GM23338 (cell line): ENCODE results near the gene IMP3. TPM values are rescaled to one million over a fixed set of nuclear protein-coding genes. Genes with fewer than 3 reads are reported as not detected.

Source experiments
- ATAC-seq: fragments of 200-7000 bp; cut with Tn5 transposase; 3 replicates; pipeline ENCODE4 v1.9.1; 2020
- DNase-seq: peaks from one replicate; pipeline ENCODE4 v3.0.0-alpha.2; 2015; ENCODE audit warnings: low spot score
- H2AFZ ChIP-seq: fragments of 200-600 bp; sonication (generic); 2 replicates; pipeline ENCODE4 v1.8.0; 2016; ENCODE audit warnings: antibody characterized with exemption, mild to moderate bottlenecking, moderate library complexity
- H3F3A ChIP-seq: fragments of 200-600 bp; sonication (generic); replicated peaks from 2 replicates; pipeline ENCODE4 v1.8.0; 2017; ENCODE audit warnings: antibody characterized with exemption, mixed run types, low read depth
- H3K27ac ChIP-seq: fragments of 200-600 bp; sonication (generic); 2 replicates; pipeline ENCODE4 v1.6.1; 2016; ENCODE audit warnings: low read depth
- H3K27me3 ChIP-seq: fragments of 200-600 bp; sonication (generic); 2 replicates; pipeline ENCODE4 v1.8.0; 2016; ENCODE audit warnings: mild to moderate bottlenecking, mixed run types, moderate library complexity; ENCODE audit not compliant: insufficient read depth
- H3K36me3 ChIP-seq: fragments of 200-600 bp; sonication (generic); 2 replicates; pipeline ENCODE4 v1.8.0; 2016; ENCODE audit warnings: mild to moderate bottlenecking; ENCODE audit not compliant: insufficient read depth
- H3K4me1 ChIP-seq: fragments of 200-600 bp; sonication (generic); 2 replicates; pipeline ENCODE4 v1.8.0; 2016; ENCODE audit warnings: mild to moderate bottlenecking, moderate library complexity; ENCODE audit not compliant: insufficient read depth
- H3K4me2 ChIP-seq: fragments of 200-600 bp; sonication (generic); 2 replicates; pipeline ENCODE4 v1.7.1; 2017; ENCODE audit warnings: mixed run types
- H3K4me3 ChIP-seq: fragments of 200-600 bp; sonication (generic); 2 replicates; pipeline ENCODE4 v1.6.1; 2016; ENCODE audit warnings: mixed run types
- H3K79me2 ChIP-seq: fragments of 200-600 bp; sonication (generic); replicated peaks from 2 replicates; pipeline ENCODE4 v1.8.0; 2017; ENCODE audit warnings: mild to moderate bottlenecking; ENCODE audit not compliant: insufficient read depth
- H3K9me2 ChIP-seq: fragments of 200-600 bp; sonication (generic); 2 replicates; pipeline ENCODE4 v1.8.0; 2017; ENCODE audit not compliant: insufficient read depth
- H4K20me1 ChIP-seq: fragments of 200-600 bp; sonication (generic); replicated peaks from 2 replicates; pipeline ENCODE4 v1.8.0; 2017; ENCODE audit warnings: mild to moderate bottlenecking; ENCODE audit not compliant: insufficient read depth
- H3K27ac Mint-ChIP-seq: 2 replicates; pipeline ENCODE4 v1.8.0; 2020; ENCODE audit warnings: inconsistent platforms, mild to moderate bottlenecking, moderate library complexity, mixed read lengths
- H3K27me3 Mint-ChIP-seq: 3 replicates; pipeline ENCODE4 v1.8.0; 2022; ENCODE audit warnings: low read depth, mild to moderate bottlenecking, moderate library complexity, mixed read lengths, inconsistent platforms; ENCODE audit not compliant: insufficient read depth, poor library complexity
- H3K36me3 Mint-ChIP-seq: 3 replicates; pipeline ENCODE4 v1.8.0; 2021; ENCODE audit warnings: low read depth, mild to moderate bottlenecking, inconsistent platforms, moderate library complexity, mixed read lengths
- H3K4me1 Mint-ChIP-seq: 3 replicates; pipeline ENCODE4 v1.8.0; 2020; ENCODE audit warnings: mild to moderate bottlenecking, inconsistent platforms, mixed read lengths
- H3K4me3 Mint-ChIP-seq: 3 replicates; pipeline ENCODE4 v1.8.0; 2021; ENCODE audit warnings: moderate library complexity, mild to moderate bottlenecking, inconsistent platforms, mixed read lengths
- H3K9me3 Mint-ChIP-seq: 3 replicates; pipeline ENCODE4 v1.8.0; 2020; ENCODE audit warnings: moderate library complexity, mild to moderate bottlenecking, inconsistent platforms, mixed read lengths
- CREB1 ChIP-seq: fragments of 250-450 bp; sonication (Bioruptor Pico); IDR thresholded peaks from 2 replicates; pipeline ENCODE4 v1.5.0; 2020; ENCODE audit warnings: low read depth, mild to moderate bottlenecking, moderate library complexity
- CTCF ChIP-seq, 2 experiments: fragments of 200-600 bp in 1 of 2; sonication (generic) in 1 of 2; conservative IDR thresholded peaks; 2 replicates each; pipeline versions ENCODE4 v1.5.1 to v1.6.1; 2016 to 2017; ENCODE audit warnings: antibody characterized with exemption in 2 of 2, low read depth in 2 of 2, mild to moderate bottlenecking in 2 of 2, moderate library complexity in 1 of 2
- EZH2 ChIP-seq: fragments of 200-600 bp; sonication (generic); IDR thresholded peaks from one replicate; pipeline ENCODE4 v1.8.0; 2017; ENCODE audit warnings: antibody characterized with exemption, mild to moderate bottlenecking, low read depth; ENCODE audit not compliant: unreplicated experiment
- EZH2phosphoT487 ChIP-seq: fragments of 200-600 bp; sonication (generic); IDR thresholded peaks from one replicate; pipeline ENCODE4 v1.8.1; 2018; ENCODE audit warnings: antibody characterized with exemption; ENCODE audit not compliant: unreplicated experiment
- JUNB ChIP-seq: IDR thresholded peaks from one replicate; pipeline ENCODE4 v1.6.1; 2016; ENCODE audit warnings: antibody characterized with exemption; ENCODE audit not compliant: unreplicated experiment
- NANOG ChIP-seq: IDR thresholded peaks from 2 replicates; pipeline ENCODE4 v1.6.1; 2016; ENCODE audit warnings: antibody characterized with exemption, borderline replicate concordance
- POLR2AphosphoS5 ChIP-seq: IDR thresholded peaks from 2 replicates; pipeline ENCODE4 v1.6.1; 2016; ENCODE audit warnings: antibody characterized with exemption, low read depth
- STAT1 ChIP-seq: IDR thresholded peaks from one replicate; pipeline ENCODE4 v1.6.1; 2016; ENCODE audit warnings: antibody characterized with exemption; ENCODE audit not compliant: unreplicated experiment
- ZNF114 ChIP-seq: fragments of 250-450 bp; sonication (Bioruptor Pico); IDR thresholded peaks from 2 replicates; pipeline ENCODE4 v1.5.0; 2020; ENCODE audit warnings: mild to moderate bottlenecking, moderate library complexity
- ZNF331 ChIP-seq: fragments of 250-450 bp; sonication (Bioruptor Pico); IDR thresholded peaks from 2 replicates; pipeline ENCODE4 v1.5.0; 2020; ENCODE audit warnings: low read depth, mild to moderate bottlenecking, moderate library complexity
- ZNF462 ChIP-seq: fragments of 250-450 bp; sonication (Bioruptor Pico); IDR thresholded peaks from 2 replicates; pipeline ENCODE4 v1.5.0; 2020; ENCODE audit warnings: mild to moderate bottlenecking, moderate library complexity
- polyA plus RNA-seq: library from polyadenylated mRNA; unstranded; fragments of >200 nt; fragmentation: Nextera tagmentation; extraction: Ambion mirVana; gene quantifications from 2 replicates; pipeline ENCODE4 v1.2.1, GENCODE V29; 2016
- total RNA-seq: library from RNA; depleted of rRNA; stranded (reverse); fragments of >200 nt; shearing (Covaris generic); gene quantifications from 2 replicates; pipeline ENCODE4 v1.2.3, GENCODE V29; 2014
- TF ChIP-seq, protein P1 (sequence below): IDR thresholded peaks from one replicate; pipeline ENCODE4 v1.6.1; 2018; ENCODE audit warnings: antibody characterized with exemption; ENCODE audit not compliant: unreplicated experiment
- TF ChIP-seq, protein P2 (sequence below): IDR thresholded peaks from 2 replicates; pipeline ENCODE4 v1.6.1; 2016; ENCODE audit warnings: antibody characterized with exemption

The IMP3 gene
- total and polyA plus RNA-seq, 2 experiments from 2014 or later = 210 to 319 TPM

GRCh38 chr15:75644376-75644775 is 4.4 kb upstream of the IMP3 start:
- H3K9me3 Mint-ChIP-seq = no peaks in the 10 kb centered on the region; the same call in 2 of the 3 replicates
- H3K9me2 ChIP-seq = no peaks in the 10 kb centered on the region
- H3K27ac ChIP-seq = no peak overlapping the region
- H3F3A ChIP-seq = peaks cover 40% of the 10 kb centered on the region
- peaks cover 14% of the 10 kb centered on the region for H3K79me2 ChIP-seq
- peaks cover 16% of the 10 kb centered on the region for H3K4me1 ChIP-seq
- DNase-seq (no peak), ATAC-seq (no peak)
- peaks cover 11% of the 10 kb centered on the region; the same call in 2 of the 3 replicates for H3K36me3 Mint-ChIP-seq
- H4K20me1 ChIP-seq = peaks cover under 1% of the 10 kb centered on the region; the same call in 1 of the 2 replicates
- H3K4me2 ChIP-seq = no peak overlapping the region
- H3K4me3 Mint-ChIP-seq = no peak overlapping the region
- H3K27me3 ChIP-seq = peaks cover 17% of the 10 kb centered on the region
- H3K36me3 ChIP-seq = no peaks in the 10 kb centered on the region
- peaks cover 25% of the 10 kb centered on the region for H3K4me1 Mint-ChIP-seq
- H3K27ac Mint-ChIP-seq = no peak overlapping the region
- H2AFZ ChIP-seq = no peak overlapping the region
- peaks cover 34% of the 10 kb centered on the region for H3K27me3 Mint-ChIP-seq
- no peak overlapping the region for H3K4me3 ChIP-seq
- no peak for TF ChIP-seq ZNF462 (CRISPR knock-in tag)
- no peak for TF ChIP-seq CTCF (conservative IDR thresholded peaks at IDR 0.05; ENCODE audit: low read depth in 2 of 2)
- no peak for TF ChIP-seq EZH2phosphoT487
- TF ChIP-seq ZNF114 = no peak
- no peak for TF ChIP-seq NANOG
- TF ChIP-seq, protein P1, sequence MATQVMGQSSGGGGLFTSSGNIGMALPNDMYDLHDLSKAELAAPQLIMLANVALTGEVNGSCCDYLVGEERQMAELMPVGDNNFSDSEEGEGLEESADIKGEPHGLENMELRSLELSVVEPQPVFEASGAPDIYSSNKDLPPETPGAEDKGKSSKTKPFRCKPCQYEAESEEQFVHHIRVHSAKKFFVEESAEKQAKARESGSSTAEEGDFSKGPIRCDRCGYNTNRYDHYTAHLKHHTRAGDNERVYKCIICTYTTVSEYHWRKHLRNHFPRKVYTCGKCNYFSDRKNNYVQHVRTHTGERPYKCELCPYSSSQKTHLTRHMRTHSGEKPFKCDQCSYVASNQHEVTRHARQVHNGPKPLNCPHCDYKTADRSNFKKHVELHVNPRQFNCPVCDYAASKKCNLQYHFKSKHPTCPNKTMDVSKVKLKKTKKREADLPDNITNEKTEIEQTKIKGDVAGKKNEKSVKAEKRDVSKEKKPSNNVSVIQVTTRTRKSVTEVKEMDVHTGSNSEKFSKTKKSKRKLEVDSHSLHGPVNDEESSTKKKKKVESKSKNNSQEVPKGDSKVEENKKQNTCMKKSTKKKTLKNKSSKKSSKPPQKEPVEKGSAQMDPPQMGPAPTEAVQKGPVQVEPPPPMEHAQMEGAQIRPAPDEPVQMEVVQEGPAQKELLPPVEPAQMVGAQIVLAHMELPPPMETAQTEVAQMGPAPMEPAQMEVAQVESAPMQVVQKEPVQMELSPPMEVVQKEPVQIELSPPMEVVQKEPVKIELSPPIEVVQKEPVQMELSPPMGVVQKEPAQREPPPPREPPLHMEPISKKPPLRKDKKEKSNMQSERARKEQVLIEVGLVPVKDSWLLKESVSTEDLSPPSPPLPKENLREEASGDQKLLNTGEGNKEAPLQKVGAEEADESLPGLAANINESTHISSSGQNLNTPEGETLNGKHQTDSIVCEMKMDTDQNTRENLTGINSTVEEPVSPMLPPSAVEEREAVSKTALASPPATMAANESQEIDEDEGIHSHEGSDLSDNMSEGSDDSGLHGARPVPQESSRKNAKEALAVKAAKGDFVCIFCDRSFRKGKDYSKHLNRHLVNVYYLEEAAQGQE = no peak
- TF ChIP-seq, protein P2, sequence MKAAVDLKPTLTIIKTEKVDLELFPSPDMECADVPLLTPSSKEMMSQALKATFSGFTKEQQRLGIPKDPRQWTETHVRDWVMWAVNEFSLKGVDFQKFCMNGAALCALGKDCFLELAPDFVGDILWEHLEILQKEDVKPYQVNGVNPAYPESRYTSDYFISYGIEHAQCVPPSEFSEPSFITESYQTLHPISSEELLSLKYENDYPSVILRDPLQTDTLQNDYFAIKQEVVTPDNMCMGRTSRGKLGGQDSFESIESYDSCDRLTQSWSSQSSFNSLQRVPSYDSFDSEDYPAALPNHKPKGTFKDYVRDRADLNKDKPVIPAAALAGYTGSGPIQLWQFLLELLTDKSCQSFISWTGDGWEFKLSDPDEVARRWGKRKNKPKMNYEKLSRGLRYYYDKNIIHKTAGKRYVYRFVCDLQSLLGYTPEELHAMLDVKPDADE = no peak
- TF ChIP-seq EZH2 = no peak
- no peak for TF ChIP-seq ZNF331
- TF ChIP-seq STAT1 = no peak
- TF ChIP-seq JUNB = no peak
- TF ChIP-seq POLR2AphosphoS5 = no peak
- TF ChIP-seq CREB1 (CRISPR knock-in tag) = no peak
